Smooth muscle cell of the brain vasculature (primary cell): Measurements from ENCODE around the gene SLC5A9.
"Not testable (repeated sequence)": the region's sequence is repeated elsewhere in the genome, so short reads cannot be mapped to it uniquely, and the experiment has no call there.

ENCODE experiments used
- DNase-seq: peaks from one replicate; pipeline ENCODE4 v3.0.0-alpha.2; 2012; ENCODE audit warnings: low read depth, low spot score

SLC5A9 gene

GRCh38 chr1:48214366-48214765 lies 8.2 kb upstream of the SLC5A9 start:
- not testable (repeated sequence) for DNase-seq

GRCh38 chr1:48214820-48215219 lies 7.7 kb upstream of the SLC5A9 start:
- no peak for DNase-seq

GRCh38 chr1:48215222-48215621 lies 7.3 kb upstream of the SLC5A9 start:
- DNase-seq: no peak

GRCh38 chr1:48215889-48216288 lies 6.6 kb upstream of the SLC5A9 start:
- no peak for DNase-seq

- DNase-seq: no peak
Observed at GRCh38 chr1:48216313-48216712, 6.2 kb upstream of the SLC5A9 start.

- no peak for DNase-seq
Observed at GRCh38 chr1:48216941-48217340, 5.6 kb upstream of the SLC5A9 start.

- no peak for DNase-seq
Observed at GRCh38 chr1:48217856-48218255, 4.7 kb upstream of the SLC5A9 start.

GRCh38 chr1:48219803-48220202 lies 2.7 kb upstream of the SLC5A9 start:
- no peak for DNase-seq

- DNase-seq: no peak
Observed at GRCh38 chr1:48221122-48221521, 1.4 kb upstream of the SLC5A9 start.

GRCh38 chr1:48221657-48222056 lies 859 bp upstream of the SLC5A9 start:
- DNase-seq: no peak

GRCh38 chr1:48223366-48224240 lies 1.1 kb downstream of the SLC5A9 start:
- no peak for DNase-seq

GRCh38 chr1:48224791-48225190 lies 2.3 kb downstream of the SLC5A9 start:
- no peak for DNase-seq

- DNase-seq: no peak
Observed at GRCh38 chr1:48225579-48225978, 3.1 kb downstream of the SLC5A9 start.

GRCh38 chr1:48227165-48228013 lies 4.9 kb downstream of the SLC5A9 start:
- no peak for DNase-seq

- DNase-seq: no peak
Observed at GRCh38 chr1:48228156-48228555, 5.6 kb downstream of the SLC5A9 start.

- no peak for DNase-seq
Observed at GRCh38 chr1:48229317-48229716, 6.8 kb downstream of the SLC5A9 start.

- no peak for DNase-seq
Observed at GRCh38 chr1:48230236-48230635, 7.7 kb downstream of the SLC5A9 start.

GRCh38 chr1:48232722-48233121 lies 10.2 kb downstream of the SLC5A9 start:
- no peak for DNase-seq

- DNase-seq: no peak
Observed at GRCh38 chr1:48233666-48234485, 11.4 kb downstream of the SLC5A9 start.

- DNase-seq: no peak
Observed at GRCh38 chr1:48235652-48236051, 13.1 kb downstream of the SLC5A9 start.

GRCh38 chr1:48236716-48237470 lies 14.4 kb downstream of the SLC5A9 start:
- DNase-seq: no peak
